ENCODE results near the gene SUN1.

DNA sequence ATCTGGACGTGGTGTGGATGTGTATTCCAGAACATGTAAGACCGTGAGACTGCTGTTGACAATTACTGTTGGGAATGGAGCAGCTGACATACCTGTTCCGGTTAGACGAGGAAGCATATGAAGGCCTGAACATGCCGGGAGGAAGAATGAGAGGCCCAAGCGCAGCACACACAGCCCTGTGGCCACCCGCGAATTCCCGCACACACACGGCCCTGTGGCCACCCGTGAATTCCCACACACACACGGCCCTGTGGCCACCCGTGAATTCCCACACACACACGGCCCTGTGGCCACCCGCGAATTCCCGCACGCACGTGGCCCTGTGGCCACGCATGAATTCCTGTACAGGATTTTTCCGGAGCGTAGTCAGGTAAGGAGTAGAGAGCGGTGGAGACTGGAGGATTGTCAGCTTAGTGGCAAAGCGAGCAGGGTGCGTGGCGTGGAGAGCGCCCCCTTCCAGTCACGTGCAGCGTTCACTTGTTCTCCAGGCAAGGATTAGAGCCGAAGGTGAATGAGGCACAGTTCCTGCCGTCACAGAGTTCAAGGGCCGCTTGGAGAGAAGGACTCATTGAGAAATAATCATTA is 9.5 kb upstream of the SUN1 start:
- TF ChIP-seq CTCF (IDR thresholded peaks at IDR 0.05) (peak; percentile 36), ZFX (IDR thresholded peaks at IDR 0.05; ENCODE audit: borderline replicate concordance) (no peak)
